Subcutaneous adipose tissue (tissue), 4 donors: ENCODE data around the gene GVQW3. TPM values are rescaled to one million over a fixed set of nuclear protein-coding genes. Genes with fewer than 3 reads are reported as not detected.

Experiments
- total RNA-seq, 4 donors: library from RNA; depleted of rRNA; stranded (reverse); fragments of >200 nt; gene quantifications; one replicate each; pipeline ENCODE4 v1.1.0, GENCODE V29; 2016
- TF ChIP-seq, protein P1 (sequence below): fragments of 450-650 bp; IDR thresholded peaks from one replicate; pipeline ENCODE4 v1.5.1; 2016; ENCODE audit warnings: low read depth, mild to moderate bottlenecking, control low read depth, antibody characterized with exemption, moderate library complexity

GVQW3 gene
- total RNA-seq, 4 donors from 2014 or later = 0.49 to 1.7 (median 1.2) TPM

DNA sequence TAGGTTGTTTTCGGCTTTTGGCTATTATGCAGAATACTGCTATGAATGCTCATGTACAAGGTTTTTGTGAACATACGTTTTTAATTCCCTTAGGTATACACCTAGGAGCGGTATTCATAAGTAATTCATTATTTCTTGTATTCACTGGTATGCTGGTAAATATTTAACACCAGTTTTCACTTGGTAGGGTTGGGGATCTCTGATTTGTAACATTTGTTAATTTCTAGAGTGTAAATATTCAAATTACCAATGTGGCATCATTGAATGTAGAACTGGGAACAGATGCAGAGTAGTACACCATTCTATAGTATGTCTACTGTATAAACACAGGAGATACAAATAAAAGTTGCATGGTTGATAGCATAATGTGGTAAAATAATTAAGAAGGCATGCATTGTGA lies 16.3 kb downstream of the GVQW3 start:
- TF ChIP-seq, protein P1, sequence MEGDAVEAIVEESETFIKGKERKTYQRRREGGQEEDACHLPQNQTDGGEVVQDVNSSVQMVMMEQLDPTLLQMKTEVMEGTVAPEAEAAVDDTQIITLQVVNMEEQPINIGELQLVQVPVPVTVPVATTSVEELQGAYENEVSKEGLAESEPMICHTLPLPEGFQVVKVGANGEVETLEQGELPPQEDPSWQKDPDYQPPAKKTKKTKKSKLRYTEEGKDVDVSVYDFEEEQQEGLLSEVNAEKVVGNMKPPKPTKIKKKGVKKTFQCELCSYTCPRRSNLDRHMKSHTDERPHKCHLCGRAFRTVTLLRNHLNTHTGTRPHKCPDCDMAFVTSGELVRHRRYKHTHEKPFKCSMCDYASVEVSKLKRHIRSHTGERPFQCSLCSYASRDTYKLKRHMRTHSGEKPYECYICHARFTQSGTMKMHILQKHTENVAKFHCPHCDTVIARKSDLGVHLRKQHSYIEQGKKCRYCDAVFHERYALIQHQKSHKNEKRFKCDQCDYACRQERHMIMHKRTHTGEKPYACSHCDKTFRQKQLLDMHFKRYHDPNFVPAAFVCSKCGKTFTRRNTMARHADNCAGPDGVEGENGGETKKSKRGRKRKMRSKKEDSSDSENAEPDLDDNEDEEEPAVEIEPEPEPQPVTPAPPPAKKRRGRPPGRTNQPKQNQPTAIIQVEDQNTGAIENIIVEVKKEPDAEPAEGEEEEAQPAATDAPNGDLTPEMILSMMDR = no peak

DNA sequence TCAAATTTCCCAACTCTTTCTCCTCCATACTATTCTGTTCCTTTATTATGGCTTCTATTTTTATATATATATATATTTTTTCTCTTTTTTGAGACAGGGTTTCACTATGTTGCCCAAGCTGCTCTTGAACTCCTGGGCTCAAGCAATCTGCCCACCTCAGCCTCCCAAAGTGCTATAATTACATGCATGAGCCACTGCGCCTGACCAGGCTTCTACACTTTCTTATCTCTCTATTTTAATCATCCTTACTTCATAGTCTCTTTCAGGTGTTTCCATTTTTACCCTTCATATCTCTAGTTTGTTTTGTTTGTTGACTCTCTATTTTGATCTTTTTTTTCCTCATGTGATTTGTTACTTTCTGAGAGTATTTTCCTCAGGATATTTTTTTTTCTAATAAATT lies 19.8 kb downstream of the GVQW3 start:
- TF ChIP-seq, protein P1 = no peak

DNA sequence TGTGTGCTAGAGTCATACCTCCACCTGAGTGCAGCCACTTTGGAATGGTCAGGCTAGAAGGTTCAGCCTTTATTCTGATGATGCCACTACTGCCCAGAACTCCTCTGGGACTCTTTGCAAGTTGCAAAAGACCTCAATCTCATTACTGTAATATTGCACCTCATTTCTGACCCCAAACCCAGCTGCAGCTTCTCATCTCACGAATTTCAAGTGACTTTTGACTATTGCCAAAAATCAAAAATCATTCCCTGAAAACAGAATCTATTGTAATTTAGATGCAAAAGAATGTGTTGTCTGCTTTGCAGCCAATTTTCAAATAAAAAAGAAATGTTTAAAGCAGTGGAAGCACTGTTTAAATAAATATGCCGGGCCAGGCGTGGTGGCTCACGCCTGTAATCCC lies 25.2 kb downstream of the GVQW3 start:
- TF ChIP-seq, protein P1 = no peak

DNA sequence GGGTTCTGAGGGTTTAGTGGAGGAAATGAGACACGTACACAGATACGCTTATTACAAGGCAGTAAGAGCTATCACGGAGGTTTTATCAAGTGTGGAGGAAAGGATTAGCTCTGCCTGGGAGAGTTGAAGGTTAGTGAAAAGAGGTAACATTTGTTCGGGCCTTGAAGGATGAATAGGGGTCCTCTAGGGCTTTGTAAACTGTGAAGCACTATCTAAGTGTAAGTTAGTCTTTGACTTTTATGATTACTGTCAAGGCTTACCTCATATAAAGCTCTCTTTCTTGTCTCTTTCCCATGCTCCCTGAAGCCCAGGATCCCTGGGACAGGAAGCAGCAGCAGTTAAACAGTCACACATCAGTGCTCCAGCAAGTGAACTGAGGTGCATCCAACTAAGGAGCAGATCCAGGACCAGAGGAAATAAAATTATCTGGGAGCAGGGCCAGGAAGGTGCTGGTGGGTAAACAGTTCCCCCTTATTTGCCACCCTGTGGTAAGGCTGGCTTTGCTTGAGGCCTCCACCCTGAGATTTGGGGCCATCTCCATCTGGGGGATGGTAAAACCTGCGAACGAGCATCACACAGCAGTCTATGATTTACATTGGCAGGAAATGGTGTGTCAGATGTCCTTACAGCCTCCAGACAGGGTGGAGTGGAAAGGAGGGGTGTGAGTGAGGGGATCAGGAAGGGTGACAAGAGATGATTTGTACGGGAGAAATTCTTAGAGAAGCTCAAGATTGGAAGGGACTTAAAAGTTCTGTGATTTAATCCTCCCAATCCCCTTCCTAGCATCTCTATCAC lies 27.2 kb downstream of the GVQW3 start:
- TF ChIP-seq, protein P1 = no peak

DNA sequence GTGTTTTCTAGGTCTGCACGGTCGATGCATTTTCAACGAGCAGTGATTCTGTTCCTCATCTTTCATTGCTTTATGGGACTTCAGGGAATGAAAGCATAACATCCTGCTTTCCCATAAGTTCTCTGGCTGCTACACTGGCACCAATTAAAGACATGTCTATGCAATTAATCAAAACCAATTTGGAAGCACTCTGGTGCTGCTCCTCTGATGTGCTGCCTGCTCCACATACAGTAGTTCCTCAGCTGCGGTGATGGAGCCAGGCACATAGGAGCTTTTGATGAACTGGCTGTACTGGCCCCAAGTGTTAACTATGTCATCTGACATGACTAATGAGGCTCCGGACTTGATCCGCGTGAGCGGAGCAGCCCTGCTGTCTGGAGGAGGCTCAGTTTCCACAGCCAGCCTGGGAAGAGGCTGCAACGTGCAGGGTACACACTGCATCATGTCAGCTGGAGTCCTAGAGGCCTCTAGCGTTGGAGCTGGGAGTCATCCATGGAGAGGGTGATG lies 29.8 kb downstream of the GVQW3 start:
- TF ChIP-seq, protein P1 = no peak

DNA sequence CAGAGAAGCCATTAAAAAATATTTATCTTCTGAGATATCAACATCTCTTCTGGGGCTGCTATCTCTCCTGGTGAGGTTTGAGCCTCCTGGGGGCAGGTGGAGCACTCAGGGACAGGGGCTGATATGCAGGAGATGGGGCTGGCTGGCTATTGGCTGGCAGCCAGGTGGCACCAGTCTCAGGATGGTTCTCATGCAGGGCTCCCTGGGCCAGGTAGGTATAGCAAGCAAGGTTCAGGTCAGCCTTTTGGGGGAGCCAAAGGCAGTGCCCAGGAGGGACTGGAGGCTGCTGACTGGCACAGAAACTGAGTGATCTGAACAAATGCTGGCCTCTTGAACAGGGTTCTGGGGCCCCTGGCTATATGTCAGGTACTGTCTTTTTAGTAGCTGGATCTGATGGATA lies 34.0 kb downstream of the GVQW3 start:
- TF ChIP-seq, protein P1 = no peak

DNA sequence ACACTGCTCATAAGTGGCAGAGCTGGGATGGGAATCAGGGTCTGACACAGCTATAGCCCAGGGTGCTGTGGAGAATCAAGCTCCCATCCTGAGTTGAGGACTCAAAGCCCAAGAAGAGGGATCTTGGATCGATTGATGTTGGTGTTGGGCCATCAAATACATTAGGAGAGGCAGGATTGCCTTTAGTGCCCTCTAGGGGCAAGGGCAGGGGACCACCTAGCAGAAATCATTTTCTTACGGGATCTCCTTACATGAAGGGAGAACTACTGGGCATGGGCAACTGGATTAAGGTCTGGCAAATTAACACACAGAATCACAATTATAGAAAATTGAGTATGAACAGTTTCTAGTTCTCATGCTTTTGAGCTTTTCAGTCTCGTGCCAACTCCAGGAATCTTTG lies 38.8 kb downstream of the GVQW3 start:
- TF ChIP-seq, protein P1 = no peak
